HL-60/S4 treated with phorbol 12-myristate 13-acetate at 8.2 ng/mL for 4 days and 3 days (cell line): Measurements from ENCODE around the gene ACTA2.

Experiments used
- in situ Hi-C: fragments of 300-500 bp; cut with MboI; formaldehyde crosslinking; loops from 2 replicates; pipeline ENCODE4 v1.15.0; 2022; ENCODE audit warnings: low sequenced_read_pairs

Gene ACTA2

DNA sequence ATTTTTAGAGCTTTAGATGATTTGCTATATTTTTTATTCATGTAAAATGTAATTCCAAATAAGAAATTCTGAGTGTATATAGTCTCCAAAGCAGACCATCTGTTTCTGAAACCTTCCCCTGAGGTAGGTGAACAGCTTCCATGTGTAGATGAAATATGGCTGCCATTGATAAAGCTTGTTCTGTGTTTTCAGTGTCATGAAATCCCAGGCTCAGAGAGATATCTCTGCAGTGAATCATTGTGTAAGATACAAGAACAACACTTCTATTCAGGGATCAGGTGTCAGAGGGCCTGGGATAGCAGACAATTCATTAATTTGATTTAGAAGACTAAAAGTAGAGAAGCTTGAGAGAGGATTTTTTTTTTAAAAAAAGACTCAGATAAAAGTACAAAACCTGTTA, 29.1 kb downstream of the ACTA2 start:
- in situ Hi-C loops = no loop called here

DNA sequence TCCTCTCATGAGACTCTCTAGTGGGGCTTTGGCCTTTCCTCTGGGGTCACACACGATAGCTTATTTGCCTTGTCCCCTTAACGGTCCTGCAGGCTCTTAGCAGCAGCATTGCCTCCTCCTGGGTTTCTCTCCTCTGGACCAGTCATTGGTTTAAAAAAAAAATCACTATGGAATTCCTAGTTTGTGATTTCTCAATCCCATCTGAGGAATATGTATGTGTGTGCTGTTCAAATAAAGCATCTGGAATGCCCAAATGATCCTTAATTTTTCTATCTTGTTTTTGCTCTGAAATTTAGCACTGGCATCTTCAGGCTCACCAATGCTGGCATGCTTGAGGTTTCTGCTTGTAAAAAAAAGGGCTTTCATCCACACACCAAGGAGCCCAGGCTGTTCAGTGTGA, 30.5 kb downstream of the ACTA2 start:
- in situ Hi-C loops = no loop called here

DNA sequence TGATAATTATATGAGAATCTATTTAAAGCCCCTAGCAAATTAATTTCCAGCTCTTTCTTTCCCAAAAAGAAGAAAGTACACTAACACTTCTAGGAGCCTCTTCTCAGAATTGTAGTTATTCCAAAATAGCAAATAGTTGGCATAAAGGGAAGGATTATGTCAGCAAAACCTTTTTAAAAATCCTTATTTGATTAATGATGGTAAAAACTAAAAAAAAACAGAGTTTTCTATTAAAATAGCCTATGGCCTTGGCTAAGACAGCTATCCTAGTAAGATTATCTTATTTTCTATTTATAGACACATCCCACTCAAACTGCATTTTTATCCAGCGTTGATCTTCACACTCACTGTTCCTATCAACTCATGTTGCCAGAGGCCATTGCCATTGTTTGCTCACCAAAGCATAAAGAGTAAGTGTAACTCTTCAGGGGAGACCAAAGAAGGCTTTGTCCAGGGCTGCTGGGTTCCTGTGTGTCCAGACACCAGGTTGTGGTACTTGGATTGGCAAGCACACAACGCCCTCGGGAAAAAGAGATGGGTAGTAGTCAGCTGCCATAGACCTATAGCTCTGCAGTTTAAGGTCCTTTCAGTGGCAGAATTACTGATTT, 31.5 kb downstream of the ACTA2 start:
- in situ Hi-C loops = no loop called here

DNA sequence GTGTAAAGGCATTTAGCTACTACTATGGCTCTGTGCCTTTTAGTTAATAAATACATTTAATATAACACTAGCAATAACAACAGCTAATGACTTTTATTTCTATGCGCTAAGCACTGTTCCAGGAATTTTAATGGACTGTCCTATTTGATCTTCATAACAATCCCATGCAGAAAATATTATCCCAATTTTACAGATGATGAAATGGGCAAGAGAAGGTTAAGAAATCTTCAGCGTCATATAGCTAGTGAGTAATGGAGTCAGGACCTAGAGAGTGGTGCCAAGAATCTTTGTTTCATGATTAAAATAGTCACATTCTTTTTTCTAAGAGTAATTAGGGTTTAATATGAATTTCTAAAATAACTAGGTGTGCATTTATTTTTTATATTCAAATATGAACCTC, 32.4 kb downstream of the ACTA2 start:
- in situ Hi-C loops = no loop called here

DNA sequence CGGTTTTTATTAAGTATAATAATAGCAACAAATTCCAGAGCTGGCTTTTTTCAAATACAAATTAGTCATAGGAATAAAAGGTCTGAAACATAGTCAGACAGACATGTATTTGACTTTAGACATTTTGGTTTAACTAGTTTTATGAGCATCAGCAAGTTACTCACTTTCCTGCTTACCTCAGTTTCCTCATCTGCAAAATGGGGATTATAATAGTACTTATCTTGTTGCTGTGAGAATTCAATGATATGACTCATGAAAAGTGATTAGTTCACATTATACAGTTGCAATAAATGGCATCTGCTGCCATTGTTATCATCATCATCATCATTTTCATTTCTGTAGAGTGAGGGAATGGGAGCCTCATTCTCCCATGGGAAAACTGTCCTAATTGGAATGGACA, 33.5 kb downstream of the ACTA2 start:
- in situ Hi-C loops = no loop called here

DNA sequence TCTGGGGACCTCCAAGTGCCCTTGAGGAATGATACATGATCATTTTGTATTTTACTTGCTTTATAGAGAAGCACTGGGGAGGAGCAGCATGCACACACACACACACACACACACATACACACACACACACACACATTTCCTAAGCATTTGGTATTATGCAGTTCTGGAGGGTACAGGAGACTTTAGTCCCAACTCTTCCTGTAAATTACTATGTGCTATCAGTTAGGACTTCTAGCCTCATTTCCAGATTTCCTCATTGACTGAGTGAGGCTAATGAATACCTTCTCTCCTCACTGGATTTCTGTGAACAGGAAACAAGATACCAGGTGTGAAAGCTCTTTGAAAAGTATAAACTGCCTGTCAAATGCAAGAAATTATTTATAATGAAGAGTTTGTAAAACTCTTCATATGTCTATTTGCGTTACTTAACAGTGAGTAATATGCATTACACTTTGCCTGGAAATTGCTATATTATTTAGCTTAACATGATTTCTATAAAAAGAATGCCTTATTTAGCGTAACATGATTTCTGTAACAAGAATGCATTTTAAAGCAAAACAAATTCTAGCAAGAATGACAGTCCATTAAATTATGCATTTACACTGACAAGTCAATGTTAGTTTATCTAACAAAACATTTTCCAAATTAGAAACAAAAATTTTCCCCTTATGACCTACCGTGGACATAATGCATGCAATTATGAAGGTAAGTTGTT, 34.2 kb downstream of the ACTA2 start:
- in situ Hi-C loops = no loop called here

DNA sequence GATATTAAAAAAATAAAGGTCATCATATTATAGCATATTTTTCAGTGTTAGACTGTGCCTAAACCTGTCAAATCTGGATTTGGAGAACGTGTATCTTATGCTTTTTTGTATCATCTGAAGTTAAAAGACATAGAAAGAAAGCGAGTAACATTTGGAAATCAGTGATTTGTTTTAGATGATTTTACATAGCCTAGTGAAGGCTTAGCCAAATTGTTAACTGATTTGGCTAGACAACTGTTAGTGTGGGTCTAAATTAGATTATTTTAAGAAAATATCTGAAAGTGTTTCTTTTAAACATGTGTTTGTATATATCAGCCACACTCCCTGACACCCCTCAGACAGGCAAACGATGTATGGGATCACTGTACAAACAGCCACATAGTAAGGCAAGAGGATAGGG, 35.6 kb downstream of the ACTA2 start:
- in situ Hi-C loops = no loop called here

DNA sequence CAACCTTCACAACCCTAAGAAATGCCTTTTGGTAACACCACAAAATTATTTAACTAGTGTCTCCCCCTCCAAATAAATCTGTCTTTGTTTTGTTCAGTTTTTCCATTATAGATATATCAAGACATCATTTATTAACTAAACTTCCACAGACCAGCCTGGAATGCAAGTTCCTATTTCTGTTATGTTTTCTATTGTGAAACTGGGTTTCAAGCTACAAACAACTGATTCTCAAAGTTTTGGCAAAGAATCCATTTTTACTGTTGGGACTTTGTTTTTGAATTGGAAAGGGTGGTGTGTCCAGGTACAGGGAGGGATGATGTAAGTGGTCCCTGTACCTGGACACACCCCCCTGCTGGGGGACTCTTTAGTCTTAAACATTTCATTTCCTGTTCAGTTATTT, 36.3 kb downstream of the ACTA2 start:
- in situ Hi-C loops = no loop called here

DNA sequence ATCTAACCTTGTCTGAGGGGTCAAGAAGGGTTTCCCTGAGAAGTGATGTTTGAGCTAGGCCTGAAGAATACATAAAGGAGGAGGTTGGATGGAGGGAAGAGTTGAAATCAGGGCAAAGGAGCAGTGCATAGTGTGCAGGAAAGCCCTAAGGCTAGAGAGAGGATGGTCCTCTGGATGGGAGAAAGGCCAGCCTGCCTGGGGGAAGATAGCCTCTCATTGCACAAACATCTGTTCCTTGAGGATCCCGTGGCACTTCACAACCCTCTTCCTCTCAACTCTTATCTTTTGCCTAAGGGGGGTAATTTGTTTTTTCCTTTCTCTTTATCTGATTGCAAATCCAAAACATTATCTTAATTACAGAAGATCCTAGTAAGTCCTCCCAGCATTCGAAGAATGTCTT, 36.8 kb downstream of the ACTA2 start:
- in situ Hi-C loops = no loop called here

DNA sequence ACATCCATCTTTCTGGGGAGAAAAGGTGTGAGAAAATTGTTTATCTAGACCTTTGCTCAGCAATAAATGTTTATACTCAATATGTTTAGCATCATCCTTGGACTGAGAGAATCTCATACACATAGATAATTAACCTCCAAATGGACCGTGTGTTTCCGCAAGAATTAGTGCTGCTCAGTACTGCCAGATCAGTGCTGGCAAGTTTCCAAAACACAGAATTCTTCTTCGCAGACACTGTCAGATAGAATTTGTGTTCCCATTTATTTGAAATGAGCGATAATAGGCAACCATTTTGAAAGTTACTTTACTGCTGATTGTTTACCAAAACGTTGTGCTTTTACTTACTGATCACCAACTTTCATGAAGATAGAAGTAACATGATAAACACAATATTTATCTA, 38.8 kb downstream of the ACTA2 start:
- in situ Hi-C loops = no loop called here

DNA sequence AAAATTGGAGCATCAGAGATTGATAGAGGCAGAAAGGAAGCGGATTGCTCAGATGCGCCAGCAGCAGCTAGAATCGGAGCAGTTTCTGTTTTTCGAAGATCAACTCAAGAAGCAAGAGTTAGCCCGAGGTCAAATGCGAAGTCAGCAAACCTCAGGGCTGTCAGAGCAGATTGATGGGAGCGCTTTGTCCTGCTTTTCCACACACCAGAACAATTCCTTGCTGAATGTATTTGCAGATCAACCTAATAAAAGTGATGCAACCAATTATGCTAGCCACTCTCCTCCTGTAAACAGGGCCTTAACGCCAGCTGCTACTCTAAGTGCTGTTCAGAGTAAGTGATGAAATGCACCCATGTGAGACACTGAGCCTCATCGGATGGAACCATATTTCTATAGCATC, 39.4 kb downstream of the ACTA2 start:
- in situ Hi-C loops = no loop called here

DNA sequence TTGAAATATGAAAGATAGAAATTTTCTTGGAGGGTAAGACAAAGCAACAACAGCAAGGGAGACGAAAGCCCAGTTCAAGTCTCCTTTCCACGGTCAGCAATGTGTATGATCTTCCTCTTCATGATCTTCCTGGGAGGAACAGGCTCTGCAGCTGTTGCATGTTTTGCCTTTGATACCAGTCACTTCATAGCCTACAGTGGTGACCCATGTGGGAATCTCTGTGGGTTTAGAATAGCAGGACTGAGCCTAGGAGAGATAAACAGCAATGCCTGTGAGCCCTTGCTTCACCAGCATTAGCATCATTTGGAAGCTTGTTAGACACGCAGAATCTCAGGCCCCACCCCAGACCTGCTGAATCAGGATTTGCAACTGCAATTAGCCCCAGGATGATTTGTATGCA, 40.7 kb downstream of the ACTA2 start:
- in situ Hi-C loops = no loop called here

DNA sequence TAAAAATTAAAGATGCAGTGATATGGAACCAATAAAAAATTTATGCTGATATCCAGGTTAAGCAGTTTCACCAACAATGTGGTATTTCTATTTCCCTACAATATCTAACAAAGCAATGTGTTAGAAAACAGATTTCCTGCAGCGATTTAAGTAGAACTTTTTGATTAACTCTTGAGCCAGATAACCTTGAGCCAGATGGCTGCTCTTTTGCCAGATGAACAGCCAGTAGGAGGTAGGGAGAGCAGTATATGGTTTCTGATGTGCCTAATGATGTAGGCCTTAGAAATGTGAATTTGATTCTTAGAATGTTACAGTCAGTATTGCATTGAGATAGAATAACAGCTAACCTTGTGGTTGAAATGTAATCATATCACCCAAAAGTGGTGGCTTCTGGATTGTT, 41.5 kb downstream of the ACTA2 start:
- in situ Hi-C loops = no loop called here

DNA sequence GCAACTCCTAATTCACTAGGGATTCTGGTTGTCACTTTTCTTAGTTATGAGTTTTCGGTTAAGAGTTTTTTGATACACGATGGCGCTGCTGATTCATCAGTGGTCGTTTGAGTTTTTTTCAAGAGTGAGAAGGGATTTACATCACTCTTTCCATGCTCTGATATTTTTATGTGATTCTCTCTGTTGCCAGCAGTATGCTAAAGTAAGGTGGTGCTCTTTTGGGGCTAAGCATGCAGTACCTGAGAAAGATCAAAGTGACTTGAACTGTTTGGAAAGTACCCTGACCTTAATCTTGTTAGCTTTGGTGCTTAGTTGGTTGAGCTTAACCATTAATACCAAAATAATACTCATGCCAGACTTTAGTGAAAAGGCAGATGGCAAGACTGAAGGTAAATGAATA, 44.4 kb downstream of the ACTA2 start:
- in situ Hi-C loops = no loop called here

DNA sequence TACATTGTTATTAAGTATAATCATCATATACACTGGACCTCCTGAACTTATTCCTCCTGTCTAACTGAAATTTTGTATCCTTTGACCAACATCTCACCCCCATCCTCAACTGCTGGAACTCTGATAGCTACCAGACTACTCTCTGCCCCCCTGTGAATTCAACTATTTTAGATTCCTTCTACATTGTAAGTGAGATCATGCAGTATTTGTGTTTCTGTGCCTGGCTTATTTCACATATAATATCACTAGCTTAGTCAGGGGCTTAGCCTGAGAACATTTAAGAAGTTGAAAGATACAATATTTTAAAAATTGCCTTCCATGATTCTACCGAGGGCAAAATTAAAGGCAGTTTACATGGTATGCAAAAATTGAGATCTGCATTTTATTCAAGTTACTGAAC, 45.7 kb downstream of the ACTA2 start:
- in situ Hi-C loops = no loop called here

DNA sequence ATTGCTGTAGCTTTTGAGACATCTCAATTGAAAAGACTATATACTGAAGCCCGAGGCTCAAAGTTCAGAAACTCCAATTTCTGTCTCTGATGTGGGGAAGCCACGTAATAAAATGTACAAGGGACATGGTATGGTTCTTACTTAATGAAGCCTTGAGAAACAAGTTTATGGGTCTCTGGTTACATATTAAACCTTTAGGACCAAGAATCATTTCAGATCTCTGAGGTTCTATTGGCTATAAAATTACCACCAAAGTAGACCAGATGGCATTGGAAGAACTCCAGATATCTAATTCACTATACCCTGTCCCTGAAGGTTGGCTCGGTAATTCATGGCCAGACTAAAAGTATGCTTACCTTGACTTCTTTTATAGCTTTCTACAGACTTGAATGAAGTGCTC, 48.9 kb downstream of the ACTA2 start:
- in situ Hi-C loops = no loop called here

DNA sequence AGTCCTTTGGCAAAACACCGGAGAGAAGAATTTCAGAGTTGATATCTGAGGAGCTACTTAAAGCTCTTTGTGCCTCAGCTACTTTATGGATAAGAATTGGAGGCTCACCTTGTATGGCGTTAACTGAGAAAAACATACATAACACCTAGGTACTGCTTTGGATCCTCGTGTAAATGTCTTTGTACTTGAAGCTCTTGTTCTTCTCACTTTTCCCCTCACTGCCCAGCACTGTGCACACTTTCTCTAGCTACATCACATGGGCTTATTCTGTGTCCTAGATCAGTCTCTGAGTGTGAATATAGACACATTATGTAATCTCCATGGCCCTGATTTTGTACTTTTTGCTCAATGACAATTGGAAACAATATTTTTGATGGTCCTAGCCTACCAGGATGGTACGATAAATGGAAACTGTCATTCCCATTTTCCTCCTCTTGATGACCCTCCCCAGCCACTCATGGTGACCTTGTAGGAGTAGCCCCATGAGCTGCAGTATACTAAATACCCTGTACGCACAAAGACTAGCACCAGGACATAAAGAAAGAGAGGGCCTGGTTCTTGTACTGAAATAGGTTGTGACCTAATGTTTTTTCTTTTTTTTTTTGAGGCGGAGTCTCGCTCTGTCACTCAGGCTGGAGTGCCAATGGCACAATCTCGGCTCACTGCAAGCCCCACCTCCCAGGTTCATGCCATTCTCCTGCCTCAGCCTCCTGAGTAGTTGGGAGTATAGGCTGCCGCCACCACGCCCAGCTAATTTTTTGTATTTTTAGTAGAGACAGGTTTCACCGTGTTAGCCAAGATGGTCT, 50.4 kb downstream of the ACTA2 start:
- in situ Hi-C loops = no loop called here

DNA sequence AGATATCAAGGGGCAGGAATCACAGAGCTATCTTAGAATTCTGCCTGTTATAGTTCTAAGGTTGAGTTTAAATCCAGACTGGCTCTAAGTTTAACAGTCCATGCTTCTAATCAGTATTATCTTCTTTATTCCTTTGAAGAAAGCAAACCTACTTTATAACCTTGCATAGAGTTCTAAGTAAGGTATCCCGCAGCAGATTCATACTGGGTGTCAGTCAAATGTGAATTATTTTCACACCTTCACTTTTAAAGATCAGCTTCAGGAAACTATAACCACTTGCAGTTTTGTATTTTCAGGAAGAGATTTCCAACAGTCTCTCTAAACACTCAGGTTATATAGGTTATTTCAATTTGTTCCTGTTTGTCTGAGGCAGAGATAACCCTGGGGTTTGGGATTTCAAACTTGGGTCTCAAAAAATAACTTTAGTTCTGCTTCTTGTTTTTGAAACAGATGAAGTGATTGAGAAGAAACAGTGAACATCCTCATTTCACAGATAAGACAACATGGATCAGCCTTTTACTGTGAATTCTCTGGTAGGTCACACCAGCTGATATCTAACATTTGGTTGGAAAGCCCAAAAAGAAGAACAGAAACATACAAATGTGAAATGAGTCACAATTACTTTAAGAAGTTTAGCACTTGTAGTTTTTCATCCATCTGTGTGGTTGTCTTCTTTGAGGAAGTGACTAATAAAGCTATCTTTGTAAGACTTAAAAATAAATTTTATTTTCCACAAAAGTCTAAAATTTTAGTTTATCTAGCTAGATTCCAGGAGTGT, 51.2 kb downstream of the ACTA2 start:
- in situ Hi-C loops = no loop called here

DNA sequence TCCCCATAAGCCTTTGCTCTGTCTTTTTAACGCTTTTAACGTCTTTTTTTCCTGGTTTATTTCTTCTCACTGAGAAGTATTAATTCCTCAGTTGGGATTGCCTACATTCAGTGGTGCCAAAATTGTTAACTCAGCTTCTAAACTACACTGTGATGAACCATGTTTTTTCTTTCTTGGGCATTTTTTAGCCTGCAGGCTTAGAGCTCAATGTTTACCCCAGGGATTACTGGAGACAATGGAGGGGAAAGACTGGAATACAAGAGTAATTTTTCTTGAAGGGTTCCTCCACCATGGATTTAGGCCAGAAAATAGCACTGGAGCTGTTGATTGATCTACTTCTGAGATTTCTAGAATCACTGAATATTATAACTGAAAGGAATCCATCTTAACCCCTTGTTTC, 52.7 kb downstream of the ACTA2 start:
- in situ Hi-C loops = no loop called here

DNA sequence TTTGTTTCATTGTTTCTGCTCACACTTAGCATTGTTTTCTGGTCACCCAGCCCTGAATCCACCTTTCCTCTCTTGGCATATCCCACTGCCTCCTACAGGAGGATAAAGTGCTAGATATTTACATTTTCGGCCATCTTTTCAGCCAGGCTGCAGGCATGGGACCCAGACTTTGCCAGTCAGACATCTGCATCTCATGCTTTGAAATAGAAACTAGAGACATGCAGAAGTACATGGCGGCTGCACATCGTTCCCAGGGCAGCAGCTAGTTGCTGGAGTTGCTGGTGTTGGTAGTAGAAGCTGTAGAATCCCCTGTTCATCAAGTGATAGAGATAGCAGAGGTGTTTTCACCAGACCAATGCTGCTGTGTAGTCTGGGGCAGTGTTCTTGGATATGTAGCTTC, 53.8 kb downstream of the ACTA2 start:
- in situ Hi-C loops = no loop called here
